ENCODE data around the gene EGFL6.

The EGFL6 gene

GRCh38 chrX:13533726-13534125, 35.7 kb upstream of the EGFL6 start:
- ATAC-seq (ENCODE audit: low read depth) (no peak; the same call in 2 of the 3 replicates), DNase-seq (ENCODE audit: low spot score) (no peak)
- no peaks in the 10 kb centered on the region for H3K4me1 ChIP-seq (ENCODE audit: insufficient read depth, poor library complexity, severe bottlenecking)
- H3K4me3 ChIP-seq (ENCODE audit: severe bottlenecking): no peak overlapping the region
- no peaks in the 10 kb centered on the region for H3K36me3 ChIP-seq (ENCODE audit: low read depth)
- H3K9me3 ChIP-seq (ENCODE audit: severe bottlenecking): no peaks in the 10 kb centered on the region
- no peaks in the 10 kb centered on the region for H3K27me3 ChIP-seq (ENCODE audit: insufficient read depth, poor library complexity, severe bottlenecking)
- no peak for TF ChIP-seq CTCF (IDR thresholded peaks at IDR 0.05; ENCODE audit: poor library complexity, severe bottlenecking)
- H3K27ac ChIP-seq (ENCODE audit: poor library complexity, severe bottlenecking): no peak overlapping the region

- no peaks in the 10 kb centered on the region for H3K36me3 ChIP-seq (ENCODE audit: low read depth)
Measured at GRCh38 chrX:13535376-13536165, 33.8 kb upstream of the EGFL6 start.

DNA sequence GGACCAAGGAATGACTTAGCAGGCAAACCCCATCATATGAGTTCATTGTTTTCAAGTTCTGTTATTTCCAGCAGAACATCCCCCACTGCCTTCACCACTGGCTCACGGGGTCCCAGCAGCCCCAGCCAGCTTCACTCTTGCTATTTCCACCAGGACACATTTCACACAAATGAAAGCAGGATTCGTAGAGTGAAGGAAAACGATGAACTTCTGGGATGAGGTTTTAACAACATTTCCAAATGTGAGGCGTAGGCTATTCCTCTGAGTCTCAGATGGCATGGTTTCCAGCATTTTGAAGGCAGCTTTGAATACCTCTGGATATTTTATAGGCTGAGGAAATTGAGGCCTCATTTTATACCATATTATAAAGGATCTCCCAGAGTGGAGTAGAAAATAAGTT, 32.9 kb upstream of the EGFL6 start:
- no peaks in the 10 kb centered on the region for H3K4me1 ChIP-seq (ENCODE audit: insufficient read depth, poor library complexity, severe bottlenecking)
- no peaks in the 10 kb centered on the region for H3K9me3 ChIP-seq (ENCODE audit: severe bottlenecking)
- no peaks in the 10 kb centered on the region for H3K36me3 ChIP-seq (ENCODE audit: low read depth)
- no peak for TF ChIP-seq CTCF (IDR thresholded peaks at IDR 0.05; ENCODE audit: poor library complexity, severe bottlenecking)
- H3K27me3 ChIP-seq (ENCODE audit: insufficient read depth, poor library complexity, severe bottlenecking): no peaks in the 10 kb centered on the region
- ATAC-seq (ENCODE audit: low read depth) (no peak), DNase-seq (ENCODE audit: low spot score) (no peak)
- H3K27ac ChIP-seq (ENCODE audit: poor library complexity, severe bottlenecking): no peak overlapping the region
- H3K4me3 ChIP-seq (ENCODE audit: severe bottlenecking): no peak overlapping the region

More at GRCh38 chrX:13535376-13536165, 33.8 kb upstream of the EGFL6 start:
- Histone ChIP-seq H3K4me1 (ENCODE audit: insufficient read depth, poor library complexity, severe bottlenecking) (no peaks in the 10 kb centered on the region), H3K9me3 (ENCODE audit: severe bottlenecking) (no peaks in the 10 kb centered on the region), H3K27ac (ENCODE audit: poor library complexity, severe bottlenecking) (no peak overlapping the region), H3K4me3 (ENCODE audit: severe bottlenecking) (no peak overlapping the region), H3K27me3 (ENCODE audit: insufficient read depth, poor library complexity, severe bottlenecking) (no peaks in the 10 kb centered on the region)
- DNase-seq (ENCODE audit: low spot score) (no peak), ATAC-seq (ENCODE audit: low read depth) (no peak)
- no peak for TF ChIP-seq CTCF (IDR thresholded peaks at IDR 0.05; ENCODE audit: poor library complexity, severe bottlenecking)

GRCh38 chrX:13538414-13538813, 31.0 kb upstream of the EGFL6 start:
- no peaks in the 10 kb centered on the region for H3K9me3 ChIP-seq (ENCODE audit: severe bottlenecking)

More at GRCh38 chrX:13538414-13538813, 31.0 kb upstream of the EGFL6 start:
- Histone ChIP-seq H3K27me3 (ENCODE audit: insufficient read depth, poor library complexity, severe bottlenecking) (no peaks in the 10 kb centered on the region), H3K27ac (ENCODE audit: poor library complexity, severe bottlenecking) (no peak overlapping the region), H3K36me3 (ENCODE audit: low read depth) (no peaks in the 10 kb centered on the region), H3K4me1 (ENCODE audit: insufficient read depth, poor library complexity, severe bottlenecking) (no peaks in the 10 kb centered on the region), H3K4me3 (ENCODE audit: severe bottlenecking) (no peak overlapping the region)
- DNase-seq (ENCODE audit: low spot score) (no peak), ATAC-seq (ENCODE audit: low read depth) (no peak)
- TF ChIP-seq CTCF (IDR thresholded peaks at IDR 0.05; ENCODE audit: poor library complexity, severe bottlenecking): no peak
